PC-9 (cell line): ENCODE data around the gene GJC1. TPM values are rescaled to one million over a fixed set of nuclear protein-coding genes. Genes with fewer than 3 reads are reported as not detected.

Experiments
- BruUV-seq: library from RNA; stranded (reverse); fragments of 400-500 nt; replicated peaks from 2 replicates; lab custom pipeline; 2021; lab: Mats Ljungman, UMichigan
- CTCF ChIA-PET: fragments of 300-600 bp; sonication (Branson Sonifier 250); formaldehyde crosslinking; loops from one replicate; lab custom pipeline; 2022; ENCODE audit warnings: antibody characterized with exemption; lab: Charles Lee
- POLR2A ChIA-PET: fragments of 300-600 bp; sonication (Branson Sonifier 250); formaldehyde crosslinking; loops from one replicate; lab custom pipeline; 2022; ENCODE audit warnings: antibody characterized with exemption; ENCODE audit not compliant: unreplicated experiment; lab: Charles Lee
- DNase-seq, 2 experiments: peaks; one replicate each; pipeline versions ENCODE4 v3.0.0 to v3.0.0-alpha.2; 2015 to 2022; ENCODE audit warnings: mixed read lengths in 1 of 2
- H2AFZ ChIP-seq: fragments of 200-600 bp; sonication (generic); 2 replicates; pipeline ENCODE4 v1.8.1; 2017; ENCODE audit warnings: antibody characterized with exemption
- H3F3A ChIP-seq: fragments of 200-600 bp; sonication (generic); 2 replicates; pipeline ENCODE4 v1.8.1; 2017; ENCODE audit warnings: antibody characterized with exemption, mild to moderate bottlenecking, low read depth; ENCODE audit not compliant: insufficient read depth
- H3K27ac ChIP-seq: fragments of 200-600 bp; sonication (generic); 2 replicates; pipeline ENCODE4 v1.6.1; 2016; ENCODE audit warnings: mixed run types
- H3K27me3 ChIP-seq: fragments of 200-600 bp; sonication (generic); 2 replicates; pipeline ENCODE4 v1.6.1; 2016; ENCODE audit warnings: low read depth, mixed run types; ENCODE audit not compliant: insufficient read depth
- H3K36me3 ChIP-seq: fragments of 200-600 bp; sonication (generic); 2 replicates; pipeline ENCODE4 v1.6.1; 2016; ENCODE audit warnings: low read depth, mixed run types
- H3K4me1 ChIP-seq: fragments of 200-600 bp; sonication (generic); replicated peaks from 2 replicates; pipeline ENCODE4 v1.6.1; 2016; ENCODE audit warnings: mixed run types; ENCODE audit not compliant: insufficient read depth
- H3K4me2 ChIP-seq: fragments of 200-600 bp; sonication (generic); 2 replicates; pipeline ENCODE4 v1.6.1; 2017; ENCODE audit warnings: mixed run types
- H3K4me3 ChIP-seq: fragments of 200-600 bp; sonication (generic); 2 replicates; pipeline ENCODE4 v1.6.1; 2016; ENCODE audit warnings: mixed run types
- H3K79me2 ChIP-seq: fragments of 200-600 bp; sonication (generic); 2 replicates; pipeline ENCODE4 v1.6.1; 2017; ENCODE audit warnings: low read depth, mixed run types
- H3K9me2 ChIP-seq: fragments of 200-600 bp; sonication (generic); 2 replicates; pipeline ENCODE4 v1.8.1; 2017; ENCODE audit warnings: mild to moderate bottlenecking; ENCODE audit not compliant: insufficient read depth
- H3K9me3 ChIP-seq: fragments of 200-600 bp; sonication (generic); 2 replicates; pipeline ENCODE4 v1.8.1; 2016; ENCODE audit warnings: low read depth; ENCODE audit not compliant: insufficient read depth
- H4K20me1 ChIP-seq: fragments of 200-600 bp; sonication (generic); 2 replicates; pipeline ENCODE4 v1.8.1; 2017; ENCODE audit not compliant: insufficient read depth
- CTCF ChIP-seq: fragments of 200-600 bp; sonication (generic); conservative IDR thresholded peaks from 2 replicates; pipeline ENCODE4 v1.6.1; 2017; ENCODE audit warnings: mixed run types, antibody characterized with exemption, mild to moderate bottlenecking, moderate library complexity
- EZH2 ChIP-seq: fragments of 200-600 bp; sonication (generic); IDR thresholded peaks from 2 replicates; pipeline ENCODE4 v1.8.0; 2017; ENCODE audit warnings: antibody characterized with exemption, low read depth
- intact Hi-C: fragments of 100-400 bp; cut with micrococcal nuclease; formaldehyde crosslinking; loops from one replicate; pipeline ENCODE4 v1.10.0; 2022; ENCODE audit not compliant: unreplicated experiment
- total RNA-seq: library from RNA; stranded (reverse); gene quantifications from 2 replicates; pipeline ENCODE4 v1.2.3, GENCODE V29; 2021

Gene GJC1
- total RNA-seq, 1 experiment from 2014 or later: 42.6 TPM

- DNase-seq: no peak
- no TSS peak for BruUV-seq
- Histone ChIP-seq H3K9me3 (no peaks in the 10 kb centered on the region), H3K9me2 (no peaks in the 10 kb centered on the region), H3K4me1 (no peaks in the 10 kb centered on the region), H3K4me3 (no peak overlapping the region), H3K27me3 (no peaks in the 10 kb centered on the region), H3K27ac (no peak overlapping the region), H4K20me1 (no peaks in the 10 kb centered on the region), H3F3A (no peaks in the 10 kb centered on the region; the same call in 1 of the 2 replicates), H3K79me2 (no peaks in the 10 kb centered on the region), H2AFZ (no peak overlapping the region), H3K4me2 (no peak overlapping the region), H3K36me3 (no peaks in the 10 kb centered on the region)
- TF ChIP-seq EZH2: no peak
- TF ChIP-seq CTCF: no peak
- ChIA-PET CTCF (no interaction called here), POLR2A (no interaction called here)
- intact Hi-C loops: no loop called here
Observed at GRCh38 chr17:44804302-44805089, 25.6 kb downstream of the GJC1 start.

- H3K36me3 ChIP-seq: no peaks in the 10 kb centered on the region
- H3K9me3 ChIP-seq: no peaks in the 10 kb centered on the region
- no peaks in the 10 kb centered on the region for H3K9me2 ChIP-seq
- peaks cover 4% of the 10 kb centered on the region; the same call in 1 of the 2 replicates for H3F3A ChIP-seq
- no peak for DNase-seq
- ChIA-PET POLR2A (interaction anchor here (0.6 kb wide), 1 partner anchor 322 kb away, joined by 3 read pairs; no protein-coding TSS in a partner anchor), CTCF (no interaction called here)
- no peak overlapping the region for H2AFZ ChIP-seq
- no peaks in the 10 kb centered on the region for H3K27me3 ChIP-seq
- H3K4me1 ChIP-seq: no peaks in the 10 kb centered on the region
- no peaks in the 10 kb centered on the region for H4K20me1 ChIP-seq
- intact Hi-C loops: no loop called here
- no peak overlapping the region for H3K4me3 ChIP-seq
- no peaks in the 10 kb centered on the region for H3K79me2 ChIP-seq
- BruUV-seq: no TSS peak
- no peak overlapping the region for H3K27ac ChIP-seq
- H3K4me2 ChIP-seq: no peak overlapping the region
- TF ChIP-seq EZH2: no peak
Observed at GRCh38 chr17:44801880-44802279, 28.2 kb downstream of the GJC1 start.

- intact Hi-C loops: no loop called here
- Histone ChIP-seq H3K4me3 (no peak overlapping the region), H3K4me1 (peaks cover 21% of the 10 kb centered on the region), H4K20me1 (no peaks in the 10 kb centered on the region), H3K27ac (no peak overlapping the region), H3K36me3 (no peaks in the 10 kb centered on the region), H3K9me3 (no peaks in the 10 kb centered on the region), H3K9me2 (no peaks in the 10 kb centered on the region), H3F3A (peaks cover 28% of the 10 kb centered on the region; the same call in 1 of the 2 replicates), H3K79me2 (no peaks in the 10 kb centered on the region), H3K27me3 (no peaks in the 10 kb centered on the region), H3K4me2 (no peak overlapping the region), H2AFZ (no peak overlapping the region)
- no peak for DNase-seq
- CTCF ChIA-PET: no interaction called here
- no peak for TF ChIP-seq CTCF
- no peak for TF ChIP-seq EZH2
- POLR2A ChIA-PET: interaction anchor here (0.6 kb wide), 1 partner anchor 23 kb away, joined by 3 read pairs; no protein-coding TSS in a partner anchor
- no TSS peak for BruUV-seq
Observed at GRCh38 chr17:44798356-44798755, 31.7 kb downstream of the GJC1 start.
